GM12874 (cell line): ENCODE data around the gene ZNF778.

Experiments
- CTCF ChIP-seq: IDR thresholded peaks from 2 replicates; pipeline ENCODE4 v1.5.1; 2011; ENCODE audit warnings: low read depth, mild to moderate bottlenecking, control low read depth, low read length, moderate library complexity; ENCODE audit not compliant: insufficient read depth

Gene ZNF778

GRCh38 chr16:89232107-89232506, 14.6 kb downstream of the ZNF778 start:
- TF ChIP-seq CTCF = no peak

- no peak for TF ChIP-seq CTCF
Measured at GRCh38 chr16:89233678-89234490, 16.4 kb downstream of the ZNF778 start.

GRCh38 chr16:89237733-89238132, 20.2 kb downstream of the ZNF778 start:
- TF ChIP-seq CTCF = no peak

GRCh38 chr16:89241187-89242007, 23.9 kb downstream of the ZNF778 start:
- no peak for TF ChIP-seq CTCF

- TF ChIP-seq CTCF = no peak
Measured at GRCh38 chr16:89242795-89243200, 25.3 kb downstream of the ZNF778 start.

- TF ChIP-seq CTCF = no peak
Measured at GRCh38 chr16:89243664-89244063, 26.2 kb downstream of the ZNF778 start.

- TF ChIP-seq CTCF = no peak
Measured at GRCh38 chr16:89244754-89245153, 27.3 kb downstream of the ZNF778 start.
